ENCODE results near the gene SP7.

DNA sequence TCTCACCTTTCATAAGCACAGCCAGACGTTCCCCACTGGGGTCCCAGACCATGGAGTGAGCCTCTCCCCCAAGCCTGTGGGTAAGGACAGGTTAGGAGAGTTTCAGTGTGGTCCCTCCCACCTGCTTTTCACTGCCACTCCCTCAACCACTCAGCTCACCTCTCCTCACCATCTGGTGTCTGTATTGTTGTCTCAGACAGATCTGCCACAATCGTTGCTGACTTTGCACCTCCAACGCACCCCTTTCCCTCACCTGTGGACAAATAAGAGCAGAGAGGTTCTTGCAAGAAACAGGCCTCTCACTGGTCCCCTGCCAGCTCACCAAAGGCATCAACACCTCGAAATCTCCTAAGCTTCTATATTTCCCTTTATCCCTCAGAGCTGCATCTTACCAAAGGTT, 27.9 kb downstream of the SP7 start:
- TF ChIP-seq POLR2A (IDR thresholded peaks at IDR 0.05; ENCODE audit: low read depth, low read length), result no peak
- TF ChIP-seq POLR2AphosphoS5 (IDR thresholded peaks at IDR 0.05; ENCODE audit: low read depth, low read length), result no peak

All from GM12892 (cell line).